Ovary (tissue), 3 donors: ENCODE measurements around the gene PGP.

Source experiments
- CTCF ChIP-seq, 3 donors: fragments of 450-650 bp in 2 of 3; fragments of 200-600 bp in 1 of 3; IDR thresholded peaks; one replicate each; pipeline versions ENCODE4 v1.5.1 to v1.8.0; 2016 to 2022; ENCODE audit warnings: antibody characterized with exemption in 3 of 3, mild to moderate bottlenecking in 1 of 3
- POLR2A ChIP-seq: fragments of 450-650 bp; IDR thresholded peaks from one replicate; pipeline ENCODE4 v1.6.1; 2017; ENCODE audit warnings: antibody characterized with exemption, mild to moderate bottlenecking, moderate library complexity
- donor health status: DM: no; HTN: no; CAD: no.

- TF ChIP-seq POLR2A, result no peak
- no peak for TF ChIP-seq CTCF (IDR thresholded peaks at IDR 0.05)
Measured at GRCh38 chr16:2206780-2207433, 7.7 kb downstream of the PGP start.
